ENCODE measurements around the gene ARL13A.

ARL13A gene

GRCh38 chrX:100928660-100929613, 40.6 kb upstream of the ARL13A start, which contains the start of gene XKRX:
Gene XKRX, minus strand, starts transcription at chrX:100928917. Its CDS starts 613 bp downstream, at chrX:100928304.
- peak; percentile 71 for ATAC-seq
- TF ChIP-seq POU6F1 (CRISPR knock-in tag; IDR thresholded peaks at IDR 0.05; ENCODE audit: borderline replicate concordance, low read depth) (no peak), ZC3H10 (CRISPR knock-in tag; IDR thresholded peaks at IDR 0.05) (no peak), BACH2 (CRISPR knock-in tag; IDR thresholded peaks at IDR 0.05; ENCODE audit: borderline replicate concordance) (no peak), ISL1 (CRISPR knock-in tag; IDR thresholded peaks at IDR 0.05) (no peak), ARNTL (CRISPR knock-in tag; IDR thresholded peaks at IDR 0.05; ENCODE audit: borderline replicate concordance, low read depth) (no peak), PATZ1 (CRISPR knock-in tag; IDR thresholded peaks at IDR 0.05; ENCODE audit: borderline replicate concordance) (no peak), CSDC2 (CRISPR knock-in tag; IDR thresholded peaks at IDR 0.05) (no peak), ZNF70 (CRISPR knock-in tag; IDR thresholded peaks at IDR 0.05) (no peak), ZNF8 (CRISPR knock-in tag; IDR thresholded peaks at IDR 0.05) (no peak), ESRRG (CRISPR knock-in tag; IDR thresholded peaks at IDR 0.05) (no peak), ZNF565 (CRISPR knock-in tag; conservative IDR thresholded peaks at IDR 0.05; ENCODE audit: low read depth) (no peak)

- TF ChIP-seq ISL1 (CRISPR knock-in tag; IDR thresholded peaks at IDR 0.05) (no peak), TOX (CRISPR knock-in tag; IDR thresholded peaks at IDR 0.05; ENCODE audit: borderline replicate concordance) (no peak), ZFP3 (CRISPR knock-in tag; IDR thresholded peaks at IDR 0.05) (no peak), ZNF8 (CRISPR knock-in tag; IDR thresholded peaks at IDR 0.05) (no peak), PPARA (CRISPR knock-in tag; IDR thresholded peaks at IDR 0.05; ENCODE audit: borderline replicate concordance) (no peak), POU6F1 (CRISPR knock-in tag; IDR thresholded peaks at IDR 0.05; ENCODE audit: borderline replicate concordance, low read depth) (no peak), ESRRG (CRISPR knock-in tag; IDR thresholded peaks at IDR 0.05) (no peak), GLIS3 (CRISPR knock-in tag; IDR thresholded peaks at IDR 0.05) (no peak), ZC3H10 (CRISPR knock-in tag; IDR thresholded peaks at IDR 0.05) (no peak), ZNF565 (CRISPR knock-in tag; conservative IDR thresholded peaks at IDR 0.05; ENCODE audit: low read depth) (no peak), SNAI2 (CRISPR knock-in tag; IDR thresholded peaks at IDR 0.05) (no peak), TCF4 (CRISPR knock-in tag; IDR thresholded peaks at IDR 0.05; ENCODE audit: borderline replicate concordance) (no peak), PATZ1 (CRISPR knock-in tag; IDR thresholded peaks at IDR 0.05; ENCODE audit: borderline replicate concordance) (no peak), CSRNP3 (CRISPR knock-in tag; IDR thresholded peaks at IDR 0.05) (no peak), RARB (CRISPR knock-in tag; IDR thresholded peaks at IDR 0.05) (no peak), OSR1 (CRISPR knock-in tag; IDR thresholded peaks at IDR 0.05) (no peak), ZNF70 (CRISPR knock-in tag; IDR thresholded peaks at IDR 0.05) (no peak)
- no peak for ATAC-seq
These were observed 38.1 kb upstream of the ARL13A start for GRCh38 chrX:100931218-100931924.
